ENCODE measurements around the gene IGFBP5.

Gene IGFBP5

GRCh38 chr2:216665717-216666116 lies 29.6 kb downstream of the IGFBP5 start:
- no peak for DNase-seq (ENCODE audit: low read depth, low spot score)

- DNase-seq (ENCODE audit: low read depth, low spot score): no peak
These were observed 30.1 kb downstream of the IGFBP5 start for GRCh38 chr2:216665242-216665641.

GRCh38 chr2:216664593-216665034 lies 30.7 kb downstream of the IGFBP5 start:
- DNase-seq (ENCODE audit: low read depth, low spot score): no peak

DNA sequence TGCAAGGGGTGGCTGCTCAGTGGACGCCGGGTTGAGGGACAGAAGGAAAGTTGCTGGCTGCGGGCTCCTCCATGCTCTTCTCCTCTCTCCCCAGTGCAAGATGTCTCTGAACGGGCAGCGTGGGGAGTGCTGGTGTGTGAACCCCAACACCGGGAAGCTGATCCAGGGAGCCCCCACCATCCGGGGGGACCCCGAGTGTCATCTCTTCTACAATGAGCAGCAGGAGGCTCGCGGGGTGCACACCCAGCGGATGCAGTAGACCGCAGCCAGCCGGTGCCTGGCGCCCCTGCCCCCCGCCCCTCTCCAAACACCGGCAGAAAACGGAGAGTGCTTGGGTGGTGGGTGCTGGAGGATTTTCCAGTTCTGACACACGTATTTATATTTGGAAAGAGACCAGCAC lies 31.5 kb downstream of the IGFBP5 start:
- no peak for DNase-seq (ENCODE audit: low read depth, low spot score)

DNA sequence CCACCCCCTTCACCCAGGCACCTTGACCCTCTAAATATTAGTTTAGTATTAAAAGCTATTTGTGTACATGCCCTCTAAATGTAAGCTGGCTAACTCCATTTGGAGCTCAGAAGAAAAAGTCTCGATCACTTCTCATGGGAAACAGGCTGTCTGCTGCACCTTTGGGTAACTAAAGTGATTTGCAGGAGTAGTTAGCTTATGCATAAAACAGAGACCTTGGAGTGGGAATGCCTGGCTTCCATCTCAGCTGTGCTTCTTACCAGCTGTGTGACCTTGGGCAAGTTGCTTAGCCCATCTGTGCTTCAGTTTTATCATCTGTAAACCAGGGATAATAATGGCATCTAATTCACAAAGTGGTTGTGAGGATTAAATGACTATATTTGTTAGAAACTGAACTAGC lies 32.2 kb downstream of the IGFBP5 start:
- no peak for DNase-seq (ENCODE audit: low read depth, low spot score)

DNA sequence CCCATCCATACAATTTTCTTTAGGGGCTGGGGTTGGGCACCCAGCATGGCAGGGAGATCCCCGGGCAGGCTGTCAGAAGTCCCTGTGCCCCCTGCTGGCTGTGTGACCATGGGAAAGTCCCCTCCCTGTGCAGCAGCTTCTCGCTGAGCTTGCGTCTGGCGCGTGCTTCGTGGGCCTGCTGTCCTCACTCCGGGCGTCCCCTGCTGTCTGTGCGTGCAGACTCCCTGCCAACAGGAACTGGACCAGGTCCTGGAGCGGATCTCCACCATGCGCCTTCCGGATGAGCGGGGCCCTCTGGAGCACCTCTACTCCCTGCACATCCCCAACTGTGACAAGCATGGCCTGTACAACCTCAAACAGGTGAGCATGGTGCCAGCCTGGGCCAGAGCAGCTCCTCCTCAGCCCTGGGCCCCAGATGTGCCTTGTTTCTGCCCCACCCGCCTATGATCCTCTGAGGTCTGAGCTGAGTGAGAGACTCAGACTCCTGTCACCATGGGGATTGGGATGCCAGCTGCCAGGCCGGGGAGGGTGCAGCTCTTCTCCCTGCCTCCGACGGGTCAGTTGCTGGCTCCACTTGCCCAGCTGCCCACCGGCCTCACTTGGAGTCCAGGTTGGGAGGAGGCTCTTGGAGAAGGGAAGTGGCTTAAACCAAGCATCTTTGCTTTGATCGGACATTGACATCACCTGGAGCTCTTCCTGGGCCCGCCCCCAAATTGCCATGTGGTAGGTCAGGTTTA lies 33.5 kb downstream of the IGFBP5 start:
- no peak for DNase-seq (ENCODE audit: low read depth, low spot score)

DNA sequence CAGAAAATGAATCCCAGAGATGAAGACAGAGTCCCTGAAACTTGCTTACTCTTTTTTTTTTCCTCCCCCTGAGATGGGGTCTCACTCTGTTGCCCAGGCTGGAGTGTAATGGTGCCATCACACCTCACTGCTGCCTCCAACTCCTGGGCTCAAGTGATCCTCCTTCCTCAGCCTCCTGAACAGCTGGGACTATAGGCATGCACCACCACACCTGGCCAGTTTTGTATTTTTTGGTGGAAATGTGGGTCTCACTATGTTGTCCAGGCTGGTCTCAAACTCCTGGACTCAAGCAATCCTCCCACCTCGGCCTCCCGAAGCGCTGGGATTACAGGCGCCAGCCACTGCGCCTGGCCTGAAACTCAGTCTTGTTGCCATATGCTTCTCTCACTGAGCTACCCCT lies 34.3 kb downstream of the IGFBP5 start:
- DNase-seq (ENCODE audit: low read depth, low spot score): no peak

DNA sequence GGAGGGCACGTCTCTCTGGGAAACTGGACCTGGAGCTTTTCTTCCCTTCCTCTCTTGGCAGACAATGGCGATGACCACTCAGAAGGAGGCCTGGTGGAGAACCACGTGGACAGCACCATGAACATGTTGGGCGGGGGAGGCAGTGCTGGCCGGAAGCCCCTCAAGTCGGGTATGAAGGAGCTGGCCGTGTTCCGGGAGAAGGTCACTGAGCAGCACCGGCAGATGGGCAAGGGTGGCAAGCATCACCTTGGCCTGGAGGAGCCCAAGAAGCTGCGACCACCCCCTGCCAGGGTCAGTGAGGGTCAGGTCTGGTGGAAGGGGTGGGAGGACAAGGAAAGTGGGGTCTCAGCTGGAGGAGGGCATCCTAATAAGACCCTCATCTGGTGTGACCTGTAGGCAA lies 34.9 kb downstream of the IGFBP5 start:
- no peak for DNase-seq (ENCODE audit: low read depth, low spot score)

DNA sequence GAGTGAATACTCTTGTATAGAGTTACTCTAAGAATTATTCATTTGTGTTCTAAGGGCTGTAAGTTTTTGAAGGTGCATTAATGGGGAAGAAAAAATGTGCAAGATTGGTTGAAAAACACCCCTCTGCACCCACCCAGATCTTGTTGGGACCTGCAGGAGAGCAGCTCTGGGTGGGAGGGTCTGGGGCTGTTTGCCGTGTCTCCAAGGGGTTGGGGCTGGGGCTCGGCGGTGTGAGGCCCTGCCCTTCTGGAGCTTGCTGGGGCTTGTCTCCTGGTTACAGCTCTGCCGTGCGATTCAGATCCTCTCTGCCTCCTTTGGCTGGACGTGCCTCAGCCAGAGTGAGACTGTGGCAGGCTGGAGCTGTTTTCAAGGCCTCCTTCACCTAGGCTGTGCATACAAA lies 36.1 kb downstream of the IGFBP5 start:
- no peak for DNase-seq (ENCODE audit: low read depth, low spot score)

GRCh38 chr2:216658757-216659156 lies 36.6 kb downstream of the IGFBP5 start:
- DNase-seq (ENCODE audit: low read depth, low spot score): no peak

DNA sequence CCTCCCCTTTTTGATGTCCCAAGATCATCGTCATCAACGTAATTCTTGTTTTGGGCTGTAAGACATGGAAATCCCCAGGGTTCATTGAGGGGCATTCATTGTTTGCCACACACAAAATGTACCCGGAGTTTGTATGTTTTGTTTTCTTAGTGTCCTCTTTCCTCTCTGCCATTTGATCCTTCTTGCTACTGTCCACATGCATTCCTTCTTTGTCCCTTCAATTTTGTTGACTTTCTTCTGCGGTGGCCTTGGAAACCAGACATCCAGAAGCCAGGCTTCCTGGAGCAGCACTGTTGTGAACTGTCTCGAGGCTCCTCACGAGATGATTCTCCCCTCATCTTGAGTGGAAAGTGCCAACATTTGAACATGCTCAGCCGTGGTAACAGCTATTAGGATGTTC lies 37.4 kb downstream of the IGFBP5 start:
- DNase-seq (ENCODE audit: low read depth, low spot score): no peak

- no peak for DNase-seq (ENCODE audit: low read depth, low spot score)
These were observed 38.1 kb downstream of the IGFBP5 start for GRCh38 chr2:216657086-216657855.

GRCh38 chr2:216654528-216655052 lies 40.8 kb downstream of the IGFBP5 start:
- DNase-seq (ENCODE audit: low read depth, low spot score): no peak

DNA sequence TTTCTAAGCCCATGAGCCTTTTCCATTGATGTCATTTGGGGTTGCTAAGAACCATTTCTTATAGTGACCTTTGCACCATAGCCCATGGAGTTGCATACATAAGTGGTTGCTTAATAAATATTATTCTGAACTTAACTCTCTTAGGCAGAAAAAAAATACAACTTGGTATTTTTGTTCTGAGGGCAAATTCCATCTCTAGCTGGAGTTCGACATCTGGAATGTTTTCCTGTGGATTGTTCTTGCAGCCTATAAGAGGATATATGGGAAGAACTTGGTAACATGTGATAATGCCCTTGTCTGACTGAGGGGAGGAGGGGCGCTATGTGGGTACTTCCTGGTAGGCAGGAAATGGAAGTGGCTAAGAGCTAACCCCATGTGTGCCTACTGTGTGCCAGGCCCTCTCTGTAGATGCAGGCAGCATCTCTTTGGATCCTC lies 41.4 kb downstream of the IGFBP5 start:
- no peak for DNase-seq (ENCODE audit: low read depth, low spot score)

- DNase-seq (ENCODE audit: low read depth, low spot score): no peak
These were observed 42.1 kb downstream of the IGFBP5 start for GRCh38 chr2:216653093-216653799.

DNA sequence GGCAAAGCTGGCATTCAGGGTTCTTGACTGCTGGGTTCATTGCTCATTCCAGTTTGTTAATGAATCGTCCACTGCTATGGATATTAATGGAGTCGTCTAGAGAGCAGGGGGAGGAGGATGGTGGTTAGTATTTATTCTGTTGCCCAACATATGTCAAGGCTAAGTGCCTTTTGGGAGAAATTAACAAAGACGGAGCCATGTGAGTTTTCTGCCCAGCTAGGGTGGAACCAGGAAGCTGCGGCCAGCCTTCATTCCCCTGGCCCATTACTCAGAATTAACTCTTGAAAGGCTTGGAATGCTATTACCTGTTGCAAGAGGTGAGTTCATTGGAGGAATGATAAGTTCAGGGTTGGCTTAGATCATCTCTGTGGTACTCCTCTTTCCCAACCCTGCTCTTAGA lies 42.8 kb downstream of the IGFBP5 start:
- no peak for DNase-seq (ENCODE audit: low read depth, low spot score)

GRCh38 chr2:216651351-216651881 lies 43.9 kb downstream of the IGFBP5 start:
- DNase-seq (ENCODE audit: low read depth, low spot score): no peak

GRCh38 chr2:216650626-216651257 lies 44.6 kb downstream of the IGFBP5 start:
- DNase-seq (ENCODE audit: low read depth, low spot score): no peak

- DNase-seq (ENCODE audit: low read depth, low spot score): no peak
These were observed 45.8 kb downstream of the IGFBP5 start for GRCh38 chr2:216649574-216649973.

DNA sequence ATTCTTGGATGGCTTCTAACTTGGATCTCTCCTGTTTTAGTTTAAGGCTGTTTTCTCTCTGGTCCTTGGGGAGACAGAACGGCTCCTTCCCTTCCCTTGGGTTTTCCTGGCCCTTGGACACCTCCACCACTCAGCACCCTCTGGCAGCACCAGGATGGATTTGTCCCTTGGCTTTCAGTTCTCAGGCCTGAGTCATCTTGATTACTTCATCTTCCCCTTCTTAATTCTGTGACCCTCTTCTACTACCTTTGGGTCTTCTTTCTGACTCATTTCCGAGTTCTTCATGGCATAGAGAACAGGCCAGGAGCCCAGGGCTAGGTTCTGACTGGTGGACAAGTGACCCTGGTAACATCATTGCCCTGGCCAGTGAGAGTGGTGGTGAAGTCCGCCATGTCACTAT lies 47.2 kb downstream of the IGFBP5 start:
- DNase-seq (ENCODE audit: low read depth, low spot score): no peak

- no peak for DNase-seq (ENCODE audit: low read depth, low spot score)
These were observed 49.2 kb downstream of the IGFBP5 start for GRCh38 chr2:216646116-216646515.

DNA sequence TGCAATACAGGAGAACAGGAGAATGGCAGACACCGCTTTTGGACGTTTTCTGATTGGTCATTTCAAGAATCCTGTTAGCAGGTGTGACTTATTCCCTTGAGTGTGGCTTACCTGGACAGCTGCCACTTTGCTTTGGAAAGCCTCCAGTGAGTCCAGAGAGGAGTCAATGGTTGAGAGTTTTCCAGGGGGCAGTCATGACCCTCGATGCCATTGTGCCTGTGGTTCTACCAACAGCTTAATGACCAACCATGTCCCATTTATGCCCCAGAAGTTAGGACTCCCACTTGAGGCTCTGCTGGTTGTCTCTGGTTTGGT lies 49.8 kb downstream of the IGFBP5 start:
- no peak for DNase-seq (ENCODE audit: low read depth, low spot score)
